OCI-LY7 (cell line): ENCODE data around the gene GGA1. TPM values are rescaled to one million over a fixed set of nuclear protein-coding genes. Genes with fewer than 3 reads are reported as not detected.

Source experiments
- BruUV-seq: library from RNA; stranded (reverse); fragments of 400-500 nt; replicated peaks from 2 replicates; lab custom pipeline; 2021; lab: Mats Ljungman, UMichigan
- CTCF ChIA-PET: fragments of 300-600 bp; sonication (Branson Sonifier 250); formaldehyde crosslinking; loops from one replicate; lab custom pipeline; 2022; ENCODE audit warnings: antibody characterized with exemption; ENCODE audit not compliant: unreplicated experiment; lab: Charles Lee
- POLR2A ChIA-PET: fragments of 300-600 bp; sonication (Branson Sonifier 250); formaldehyde crosslinking; loops from one replicate; lab custom pipeline; 2022; ENCODE audit warnings: antibody characterized with exemption; lab: Charles Lee
- DNase-seq: peaks from one replicate; pipeline ENCODE4 v3.0.0-alpha.2; 2015; ENCODE audit warnings: low spot score
- H2AFZ ChIP-seq: fragments of 200-600 bp; sonication (generic), shearing (Covaris generic); 2 replicates; pipeline ENCODE4 v1.6.1; 2014; ENCODE audit warnings: mild to moderate bottlenecking, antibody characterized with exemption, low read length, moderate library complexity
- H3K27ac ChIP-seq: fragments of 200-600 bp; sonication (generic); 2 replicates; pipeline ENCODE4 v1.5.1; 2014; ENCODE audit warnings: mixed run types, low read depth, mild to moderate bottlenecking, moderate library complexity, low read length, inconsistent platforms; ENCODE audit not compliant: poor library complexity, severe bottlenecking
- H3K36me3 ChIP-seq: fragments of 200-600 bp; sonication (generic); 2 replicates; pipeline ENCODE4 v1.6.1; 2014; ENCODE audit warnings: mild to moderate bottlenecking, antibody characterized with exemption, low read length, moderate library complexity, mixed read lengths; ENCODE audit not compliant: insufficient read depth
- H3K4me1 ChIP-seq: fragments of 200-600 bp; sonication (generic); 2 replicates; pipeline ENCODE4 v1.5.1; 2014; ENCODE audit warnings: mild to moderate bottlenecking, low read length; ENCODE audit not compliant: insufficient read depth, poor library complexity, severe bottlenecking
- H3K4me2 ChIP-seq: fragments of 200-600 bp; sonication (generic); 2 replicates; pipeline ENCODE4 v1.6.1; 2014; ENCODE audit warnings: mild to moderate bottlenecking, low read length
- H3K4me3 ChIP-seq: fragments of 200-600 bp; sonication (generic); 2 replicates; pipeline ENCODE4 v1.5.1; 2014; ENCODE audit warnings: mild to moderate bottlenecking, low read depth, low read length; ENCODE audit not compliant: poor library complexity, severe bottlenecking
- H3K79me2 ChIP-seq: fragments of 200-600 bp; sonication (generic); 2 replicates; pipeline ENCODE4 v1.6.1; 2016; ENCODE audit warnings: low read depth, mild to moderate bottlenecking, low read length, moderate library complexity, mixed read lengths; ENCODE audit not compliant: insufficient read depth
- H3K9me2 ChIP-seq: fragments of 200-600 bp; sonication (generic); 2 replicates; pipeline ENCODE4 v1.6.1; 2016; ENCODE audit warnings: mild to moderate bottlenecking, low read length, mixed read lengths; ENCODE audit not compliant: insufficient read depth
- H3K9me3 ChIP-seq: fragments of 200-600 bp; sonication (generic); 2 replicates; pipeline ENCODE4 v1.6.1; 2014; ENCODE audit warnings: mild to moderate bottlenecking, mixed run types, low read length, mixed read lengths
- H4K20me1 ChIP-seq: fragments of 200-600 bp; sonication (generic); 2 replicates; pipeline ENCODE4 v1.6.1; 2014; ENCODE audit warnings: mild to moderate bottlenecking, antibody characterized with exemption, low read length, moderate library complexity, mixed read lengths; ENCODE audit not compliant: insufficient read depth
- EZH2phosphoT487 ChIP-seq: fragments of 200-600 bp; sonication (generic); IDR thresholded peaks from 2 replicates; pipeline ENCODE4 v1.6.1; 2018; ENCODE audit warnings: low read depth, borderline replicate concordance, mild to moderate bottlenecking, mixed run types, antibody characterized with exemption, low read length, moderate library complexity, mixed read lengths
- intact Hi-C: fragments of 100-400 bp; cut with micrococcal nuclease; formaldehyde crosslinking; loops from one replicate; pipeline ENCODE4 v1.10.0; 2022; ENCODE audit not compliant: unreplicated experiment
- total RNA-seq, 2 experiments: library from RNA; depleted of rRNA in 1 of 2; stranded (reverse); fragments of >200 nt in 1 of 2; shearing (Covaris generic) in 1 of 2; gene quantifications; 2 replicates each; pipeline ENCODE4 v1.2.3, GENCODE V29; 2014 to 2022
- TF ChIP-seq, protein P1 (sequence below): fragments of 200-600 bp; sonication (generic); conservative IDR thresholded peaks from 2 replicates; pipeline ENCODE4 v1.5.1; 2014; ENCODE audit warnings: mild to moderate bottlenecking, antibody characterized with exemption, low read length, moderate library complexity, mixed read lengths

The GGA1 gene
- total RNA-seq, 2 experiments from 2014 or later, result 127 to 172 TPM

GRCh38 chr22:37616201-37617083 lies 7.8 kb downstream of the GGA1 start:
- TF ChIP-seq, protein P1, sequence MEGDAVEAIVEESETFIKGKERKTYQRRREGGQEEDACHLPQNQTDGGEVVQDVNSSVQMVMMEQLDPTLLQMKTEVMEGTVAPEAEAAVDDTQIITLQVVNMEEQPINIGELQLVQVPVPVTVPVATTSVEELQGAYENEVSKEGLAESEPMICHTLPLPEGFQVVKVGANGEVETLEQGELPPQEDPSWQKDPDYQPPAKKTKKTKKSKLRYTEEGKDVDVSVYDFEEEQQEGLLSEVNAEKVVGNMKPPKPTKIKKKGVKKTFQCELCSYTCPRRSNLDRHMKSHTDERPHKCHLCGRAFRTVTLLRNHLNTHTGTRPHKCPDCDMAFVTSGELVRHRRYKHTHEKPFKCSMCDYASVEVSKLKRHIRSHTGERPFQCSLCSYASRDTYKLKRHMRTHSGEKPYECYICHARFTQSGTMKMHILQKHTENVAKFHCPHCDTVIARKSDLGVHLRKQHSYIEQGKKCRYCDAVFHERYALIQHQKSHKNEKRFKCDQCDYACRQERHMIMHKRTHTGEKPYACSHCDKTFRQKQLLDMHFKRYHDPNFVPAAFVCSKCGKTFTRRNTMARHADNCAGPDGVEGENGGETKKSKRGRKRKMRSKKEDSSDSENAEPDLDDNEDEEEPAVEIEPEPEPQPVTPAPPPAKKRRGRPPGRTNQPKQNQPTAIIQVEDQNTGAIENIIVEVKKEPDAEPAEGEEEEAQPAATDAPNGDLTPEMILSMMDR, result no peak
- TF ChIP-seq EZH2phosphoT487, result no peak
- intact Hi-C loops, result no loop called here
- H3K4me1 ChIP-seq, result peaks cover 25% of the 10 kb centered on the region
- ChIA-PET CTCF (interaction anchor here (0.5 to 0.6 kb wide), 2 partner anchors 183 to 210 kb away, joined by 3 to 9 read pairs; no protein-coding TSS in a partner anchor), POLR2A (interaction anchor here (0.6 to 2.8 kb wide), 2 partner anchors 8 to 104 kb away, joined by 3 to 25 read pairs; partner anchors contain the start of gene GGA1)
- H3K9me3 ChIP-seq, result no peaks in the 10 kb centered on the region
- peak overlapping the region; percentile 22 for H3K27ac ChIP-seq
- H3K4me3 ChIP-seq, result no peak overlapping the region
- no TSS peak for BruUV-seq
- peaks cover 86% of the 10 kb centered on the region for H3K36me3 ChIP-seq
- no peak overlapping the region for H3K4me2 ChIP-seq
- H3K9me2 ChIP-seq, result no peaks in the 10 kb centered on the region
- H3K79me2 ChIP-seq, result peaks cover 6% of the 10 kb centered on the region; the same call in 1 of the 2 replicates
- H2AFZ ChIP-seq, result no peak overlapping the region
- no peak for DNase-seq
- no peaks in the 10 kb centered on the region for H4K20me1 ChIP-seq

DNA sequence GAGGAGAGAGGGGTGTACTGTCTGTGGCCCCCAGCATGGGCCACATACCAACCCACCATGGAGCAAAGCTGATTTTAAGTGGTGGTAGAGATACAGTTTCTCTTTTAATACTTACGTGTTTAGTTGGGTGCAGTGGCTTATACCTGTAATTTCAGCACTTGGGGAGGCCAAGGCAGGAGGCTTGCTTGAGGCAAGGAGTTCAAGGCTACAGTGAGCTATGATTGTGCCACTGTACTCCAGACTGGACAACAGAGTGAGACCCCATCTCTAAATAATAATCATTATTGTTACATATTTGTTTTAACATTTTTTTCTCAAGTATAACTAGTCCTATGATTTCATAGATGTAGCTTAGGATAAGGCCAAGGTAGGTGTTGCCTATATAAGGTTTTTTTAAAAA lies 8.8 kb downstream of the GGA1 start:
- H3K4me3 ChIP-seq, result no peak overlapping the region
- BruUV-seq, result TSS peak; percentile 69
- TF ChIP-seq, protein P1, result no peak
- TF ChIP-seq EZH2phosphoT487, result no peak
- peak overlapping the region; percentile 85 for H3K27ac ChIP-seq
- H3K4me1 ChIP-seq, result peaks cover 24% of the 10 kb centered on the region
- CTCF ChIA-PET, result no interaction called here
- H3K36me3 ChIP-seq, result peaks cover 84% of the 10 kb centered on the region
- POLR2A ChIA-PET, result interaction anchor here (1.7 to 2.8 kb wide), 2 partner anchors 9 to 10 kb away, joined by 4 to 25 read pairs; partner anchors contain the start of gene GGA1
- intact Hi-C loops, result no loop called here
- DNase-seq, result no peak
- peak overlapping the region; percentile 64; the same call in 1 of the 2 replicates for H3K4me2 ChIP-seq
- no peaks in the 10 kb centered on the region for H3K79me2 ChIP-seq
- no peaks in the 10 kb centered on the region for H3K9me3 ChIP-seq
- H3K9me2 ChIP-seq, result no peaks in the 10 kb centered on the region
- no peak overlapping the region for H2AFZ ChIP-seq
- H4K20me1 ChIP-seq, result no peaks in the 10 kb centered on the region
